Gastroesophageal sphincter (tissue), 4 donors: ENCODE data around the gene PNLDC1. TPM values are rescaled to one million over a fixed set of nuclear protein-coding genes. Genes with fewer than 3 reads are reported as not detected.

Source experiments
- ATAC-seq: fragments of 150-250 bp; one replicate; pipeline ENCODE4 v1.9.1; 2016; ENCODE audit warnings: mild to moderate bottlenecking, moderate library complexity
- H3K27ac ChIP-seq, 4 donors: fragments of 200-600 bp; sonication (generic) in 3 of 4; 1 replicate in 3 of 4; 2 replicates in 1 of 4; pipeline ENCODE4 v1.5.1; 2016 to 2019
- H3K27me3 ChIP-seq: fragments of 200-600 bp; sonication (generic); one replicate; pipeline ENCODE4 v1.5.1; 2019
- H3K36me3 ChIP-seq, 2 donors: fragments of 200-600 bp; sonication (generic); one replicate each; pipeline ENCODE4 v1.5.1; 2019; ENCODE audit warnings: control low read depth in 1 of 2
- H3K4me1 ChIP-seq, 3 donors: fragments of 200-600 bp; sonication (generic); 1 replicate in 2 of 3; 2 replicates in 1 of 3; pipeline ENCODE4 v1.5.1; 2016 to 2019; ENCODE audit warnings: control low read depth in 2 of 3
- H3K4me3 ChIP-seq, 2 donors: fragments of 200-600 bp; sonication (generic); one replicate each; pipeline ENCODE4 v1.5.1; 2019; ENCODE audit warnings: mild to moderate bottlenecking in 1 of 2, moderate library complexity in 1 of 2
- H3K9me3 ChIP-seq, 3 donors: fragments of 200-600 bp; sonication (generic); one replicate each; pipeline ENCODE4 v1.5.1; 2017 to 2019; ENCODE audit warnings: control low read depth in 2 of 3
- EP300 ChIP-seq: sonication (generic); formaldehyde crosslinking; IDR thresholded peaks from one replicate; pipeline ENCODE4 v1.6.1; 2017; ENCODE audit warnings: antibody characterized with exemption, mild to moderate bottlenecking
- POLR2A ChIP-seq, 2 donors: fragments of 450-650 bp; IDR thresholded peaks; one replicate each; pipeline ENCODE4 v1.6.1; 2017; ENCODE audit warnings: antibody characterized with exemption in 2 of 2, mild to moderate bottlenecking in 2 of 2, moderate library complexity in 1 of 2
- POLR2AphosphoS5 ChIP-seq: sonication (generic); formaldehyde crosslinking; IDR thresholded peaks from one replicate; pipeline ENCODE4 v1.6.1; 2017; ENCODE audit warnings: antibody characterized with exemption
- WGBS, 2 donors: methylation state at CpG; one replicate each; pipeline ENCODE4 v1.1.5; 2018; ENCODE audit warnings: low coverage in 1 of 2; 5-methylcytosine and 5-hydroxymethylcytosine counted together
- total RNA-seq, 4 donors: library from RNA; depleted of rRNA; stranded (reverse); fragments of >200 nt; gene quantifications; one replicate each; pipeline ENCODE4 v1.1.0, GENCODE V29; 2016
- TF ChIP-seq, protein P1 (sequence below), 4 experiments: fragments of 200-600 bp in 2 of 4; fragments of 450-650 bp in 2 of 4; sonication (generic) in 1 of 4; IDR thresholded peaks; one replicate each; pipeline ENCODE4 v1.5.1; 2017 to 2019; ENCODE audit warnings: antibody characterized with exemption in 4 of 4, mild to moderate bottlenecking in 2 of 4, moderate library complexity in 2 of 4

The PNLDC1 gene, protein sequence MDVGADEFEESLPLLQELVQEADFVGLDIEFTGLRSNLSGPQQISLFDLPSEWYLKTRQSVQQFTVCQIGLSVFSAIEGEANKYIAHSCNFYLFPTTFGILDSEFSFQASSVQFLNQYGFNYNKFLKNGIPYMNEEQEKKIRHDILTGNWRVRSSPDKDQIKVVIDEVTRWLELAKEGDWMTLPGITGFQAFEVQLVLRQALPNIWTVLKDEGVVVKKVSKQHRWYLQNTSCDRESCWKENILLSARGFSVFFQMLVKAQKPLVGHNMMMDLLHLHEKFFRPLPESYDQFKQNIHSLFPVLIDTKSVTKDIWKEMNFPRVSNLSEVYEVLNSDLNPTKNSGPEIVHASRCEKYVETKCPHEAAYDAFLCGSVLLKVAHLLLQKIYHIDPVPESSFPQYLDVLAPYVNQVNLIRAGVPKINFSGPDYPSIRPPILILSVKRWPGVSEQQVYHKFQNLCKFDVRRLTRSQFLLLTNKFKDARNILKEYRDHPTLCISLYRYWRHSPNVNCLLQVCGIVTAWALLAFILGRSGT
- total RNA-seq: under 1 TPM in 1 of 4 donors, not detected in 3; 0.47 TPM

DNA sequence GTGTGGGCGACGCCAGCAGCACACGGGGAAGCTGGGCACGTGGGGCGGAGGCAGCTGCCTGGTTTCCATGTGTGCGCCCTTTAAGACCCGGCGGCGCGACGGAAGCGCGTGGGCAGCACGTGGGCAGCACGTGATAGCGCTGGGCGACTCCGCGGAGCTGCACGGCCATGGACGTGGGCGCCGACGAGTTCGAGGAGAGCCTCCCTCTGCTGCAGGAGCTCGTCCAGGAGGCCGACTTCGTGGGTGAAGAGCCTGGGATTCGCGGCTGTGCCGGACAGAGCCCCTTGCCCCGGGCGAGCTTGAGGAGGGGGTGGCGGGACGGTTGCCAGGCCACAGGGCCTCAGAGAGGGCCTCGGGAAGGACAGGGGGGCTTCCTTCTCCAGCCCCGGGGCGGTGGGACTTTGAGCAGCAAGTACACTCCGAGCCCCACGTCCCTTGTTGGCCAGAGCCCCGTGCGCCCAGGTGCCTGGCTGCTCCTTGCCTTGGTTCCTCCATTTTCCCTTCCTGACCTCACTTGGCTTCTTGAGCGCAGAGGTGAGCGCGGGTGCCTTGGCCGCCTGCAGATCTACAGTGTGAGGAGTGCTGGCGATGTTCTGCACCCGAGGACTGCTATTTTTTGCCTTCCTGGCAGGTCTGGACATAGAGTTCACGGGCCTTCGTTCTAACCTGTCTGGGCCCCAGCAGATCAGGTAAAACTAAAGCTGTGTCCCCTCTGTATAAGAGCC lies at the start of gene PNLDC1:
TSS of gene PNLDC1 (plus strand) at position 136 of the 725 bp plus-strand sequence. CDS start at position 168, 32 bp downstream.
- WGBS, 2 donors: 96% methylated on average over 8 to 10 of the region's 50 CpGs
- no peak within 1 kb of the TSS for H3K4me3 ChIP-seq
- TF ChIP-seq POLR2AphosphoS5 (no peak), EP300 (no peak), POLR2A (IDR thresholded peaks at IDR 0.05) (no peak)
- TF ChIP-seq, protein P1, sequence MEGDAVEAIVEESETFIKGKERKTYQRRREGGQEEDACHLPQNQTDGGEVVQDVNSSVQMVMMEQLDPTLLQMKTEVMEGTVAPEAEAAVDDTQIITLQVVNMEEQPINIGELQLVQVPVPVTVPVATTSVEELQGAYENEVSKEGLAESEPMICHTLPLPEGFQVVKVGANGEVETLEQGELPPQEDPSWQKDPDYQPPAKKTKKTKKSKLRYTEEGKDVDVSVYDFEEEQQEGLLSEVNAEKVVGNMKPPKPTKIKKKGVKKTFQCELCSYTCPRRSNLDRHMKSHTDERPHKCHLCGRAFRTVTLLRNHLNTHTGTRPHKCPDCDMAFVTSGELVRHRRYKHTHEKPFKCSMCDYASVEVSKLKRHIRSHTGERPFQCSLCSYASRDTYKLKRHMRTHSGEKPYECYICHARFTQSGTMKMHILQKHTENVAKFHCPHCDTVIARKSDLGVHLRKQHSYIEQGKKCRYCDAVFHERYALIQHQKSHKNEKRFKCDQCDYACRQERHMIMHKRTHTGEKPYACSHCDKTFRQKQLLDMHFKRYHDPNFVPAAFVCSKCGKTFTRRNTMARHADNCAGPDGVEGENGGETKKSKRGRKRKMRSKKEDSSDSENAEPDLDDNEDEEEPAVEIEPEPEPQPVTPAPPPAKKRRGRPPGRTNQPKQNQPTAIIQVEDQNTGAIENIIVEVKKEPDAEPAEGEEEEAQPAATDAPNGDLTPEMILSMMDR (IDR thresholded peaks at IDR 0.05): no peak
- no peak within 1 kb of the TSS for H3K27ac ChIP-seq
- no peaks in the 10 kb centered on the region for H3K9me3 ChIP-seq
- peaks cover 0 to 13% (median 0%) of the 10 kb centered on the region in 3 donors for H3K4me1 ChIP-seq
- H3K27me3 ChIP-seq: no peaks in the 10 kb centered on the region
- no peak for ATAC-seq
- peaks cover 0 to 51% of the 10 kb centered on the region in 2 donors for H3K36me3 ChIP-seq

DNA sequence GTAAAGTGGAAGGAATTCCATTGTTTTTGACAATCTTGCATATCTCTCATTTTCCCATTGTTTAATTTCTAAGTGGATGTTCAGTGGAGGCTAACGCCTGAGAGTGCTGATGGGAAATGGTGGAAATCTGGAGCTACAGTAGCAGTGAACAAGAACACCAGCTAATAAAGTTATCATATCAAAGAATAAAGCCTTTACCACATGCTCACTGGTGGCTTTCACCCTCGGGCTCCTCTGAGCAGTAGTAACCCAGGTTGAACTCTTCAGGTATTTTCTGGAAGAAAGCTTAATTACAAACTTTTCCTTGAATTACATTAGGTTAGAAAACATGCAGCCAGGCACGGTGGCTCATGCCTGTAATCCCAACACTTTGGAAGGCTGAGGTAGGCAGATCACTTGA lies 48.6 kb upstream of the PNLDC1 start:
- Histone ChIP-seq H3K27ac (peak overlapping the region in 1 of 4 donors; percentile 20), H3K4me1 (peaks cover 0 to 31% (median 0%) of the 10 kb centered on the region in 3 donors), H3K4me3 (no peak overlapping the region), H3K27me3 (no peaks in the 10 kb centered on the region), H3K9me3 (no peaks in the 10 kb centered on the region), H3K36me3 (peaks cover 0 to 88% of the 10 kb centered on the region in 2 donors)
- 72 to 79% methylated on average over 3 of the region's 3 CpGs for WGBS, 2 donors
- ATAC-seq: no peak
- TF ChIP-seq POLR2A (IDR thresholded peaks at IDR 0.05) (no peak), POLR2AphosphoS5 (no peak), EP300 (no peak)
- TF ChIP-seq, protein P1 (IDR thresholded peaks at IDR 0.05): no peak

DNA sequence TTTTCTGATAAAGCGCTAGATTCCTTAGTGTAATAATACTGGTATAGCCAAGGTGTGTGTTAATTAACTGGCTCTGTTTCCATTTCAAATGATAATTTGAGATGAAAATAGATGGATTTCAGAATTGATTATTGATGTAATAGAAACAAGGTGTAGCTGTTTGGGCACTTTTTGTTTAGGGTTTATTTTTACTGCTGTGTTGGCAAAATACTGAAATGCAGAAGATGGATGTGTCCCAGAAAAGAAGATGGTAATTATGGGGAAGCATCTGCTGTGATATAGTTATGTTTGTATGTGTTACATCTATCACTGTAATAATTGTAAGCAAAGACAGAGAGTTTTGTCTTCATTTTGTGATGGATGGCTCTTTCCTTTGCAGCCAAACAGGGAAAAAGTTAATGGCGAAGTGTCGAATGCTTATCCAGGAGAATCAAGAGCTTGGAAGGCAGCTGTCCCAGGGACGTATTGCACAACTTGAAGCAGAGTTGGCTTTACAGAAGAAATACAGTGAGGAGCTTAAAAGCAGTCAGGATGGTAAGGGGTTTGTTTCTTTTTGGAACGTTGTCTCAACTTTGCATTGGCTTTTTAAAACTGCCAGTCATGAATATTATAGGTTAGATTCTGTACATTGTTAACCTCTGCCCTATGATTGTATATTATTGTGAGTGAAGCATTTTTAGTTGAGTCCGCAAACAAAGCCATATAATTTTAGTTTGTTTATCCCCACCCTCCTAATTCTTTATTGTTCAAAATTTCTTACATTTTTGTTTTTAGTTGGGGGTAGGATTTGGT lies 46.8 kb upstream of the PNLDC1 start:
- Histone ChIP-seq H3K4me1 (peaks cover 0 to 31% (median 0%) of the 10 kb centered on the region in 3 donors), H3K36me3 (peaks cover 0 to 87% of the 10 kb centered on the region in 2 donors), H3K4me3 (no peak overlapping the region), H3K9me3 (no peaks in the 10 kb centered on the region), H3K27me3 (no peaks in the 10 kb centered on the region), H3K27ac (no peak overlapping the region)
- no peak for ATAC-seq
- peak; percentile 25 for TF ChIP-seq POLR2AphosphoS5
- TF ChIP-seq, protein P1 (IDR thresholded peaks at IDR 0.05): no peak
- 77 to 89% methylated on average over 5 to 6 of the region's 6 CpGs for WGBS, 2 donors

DNA sequence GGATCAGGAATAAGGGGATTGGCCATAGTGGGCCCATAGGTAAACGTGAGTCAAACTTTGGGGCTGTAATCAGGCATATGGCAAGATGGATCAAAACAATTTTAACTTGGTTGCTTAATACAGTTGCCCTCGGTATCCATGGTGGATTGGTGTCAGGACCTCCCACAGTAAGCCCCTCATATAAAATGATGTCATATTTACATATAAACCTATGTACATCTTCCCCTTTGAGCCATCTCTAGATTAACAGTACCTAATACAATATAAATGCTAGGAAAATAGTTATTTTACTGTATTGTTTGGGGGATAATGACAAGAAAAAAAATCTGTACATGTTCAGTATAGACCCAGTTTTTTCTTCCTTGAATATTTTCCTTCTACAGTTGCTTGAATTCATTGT lies 45.7 kb upstream of the PNLDC1 start:
- no peaks in the 10 kb centered on the region for H3K27me3 ChIP-seq
- TF ChIP-seq EP300 (no peak), POLR2A (IDR thresholded peaks at IDR 0.05) (no peak), POLR2AphosphoS5 (no peak)
- TF ChIP-seq, protein P1 (IDR thresholded peaks at IDR 0.05): no peak
- peaks cover 0 to 31% (median 0%) of the 10 kb centered on the region in 3 donors for H3K4me1 ChIP-seq
- H3K4me3 ChIP-seq: no peak overlapping the region
- H3K9me3 ChIP-seq: no peaks in the 10 kb centered on the region
- peaks cover 0 to 82% of the 10 kb centered on the region in 2 donors for H3K36me3 ChIP-seq
- H3K27ac ChIP-seq: no peak overlapping the region
- no peak for ATAC-seq
- 86% methylated on average over 1 of the region's 2 CpGs; no CpG with 5 or more reads in 1 of the 2 donors for WGBS, 2 donors
